HepG2 (cell line): ENCODE measurements around the gene AHSP.
A peak's percentile ranks its signal among the peaks of the same experiment; 100 is the strongest.

Source experiments
- BRD4 ChIP-seq: sonication (generic); formaldehyde crosslinking; IDR thresholded peaks from 2 replicates; pipeline ENCODE4 v1.4.0; 2020; ENCODE audit warnings: missing genetic modification reagents
- ZNF326 ChIP-seq: sonication (generic); formaldehyde crosslinking; IDR thresholded peaks from 2 replicates; pipeline ENCODE4 v1.4.0; 2020; ENCODE audit warnings: missing genetic modification reagents, borderline replicate concordance
- ZSCAN25 ChIP-seq: sonication (generic); formaldehyde crosslinking; IDR thresholded peaks from 2 replicates; pipeline ENCODE4 v1.8.0; 2022; ENCODE audit warnings: mild to moderate bottlenecking, missing genetic modification reagents
- TF ChIP-seq, protein P1 (sequence below): sonication (generic); formaldehyde crosslinking; IDR thresholded peaks from 2 replicates; pipeline ENCODE4 v1.5.0; 2020; ENCODE audit warnings: mild to moderate bottlenecking, missing genetic modification reagents, moderate library complexity
- TF ChIP-seq, protein P2 (sequence below): sonication (generic); formaldehyde crosslinking; IDR thresholded peaks from 2 replicates; pipeline ENCODE4 v1.8.1; 2023; ENCODE audit warnings: missing genetic modification reagents, inconsistent platforms, borderline replicate concordance

DNA sequence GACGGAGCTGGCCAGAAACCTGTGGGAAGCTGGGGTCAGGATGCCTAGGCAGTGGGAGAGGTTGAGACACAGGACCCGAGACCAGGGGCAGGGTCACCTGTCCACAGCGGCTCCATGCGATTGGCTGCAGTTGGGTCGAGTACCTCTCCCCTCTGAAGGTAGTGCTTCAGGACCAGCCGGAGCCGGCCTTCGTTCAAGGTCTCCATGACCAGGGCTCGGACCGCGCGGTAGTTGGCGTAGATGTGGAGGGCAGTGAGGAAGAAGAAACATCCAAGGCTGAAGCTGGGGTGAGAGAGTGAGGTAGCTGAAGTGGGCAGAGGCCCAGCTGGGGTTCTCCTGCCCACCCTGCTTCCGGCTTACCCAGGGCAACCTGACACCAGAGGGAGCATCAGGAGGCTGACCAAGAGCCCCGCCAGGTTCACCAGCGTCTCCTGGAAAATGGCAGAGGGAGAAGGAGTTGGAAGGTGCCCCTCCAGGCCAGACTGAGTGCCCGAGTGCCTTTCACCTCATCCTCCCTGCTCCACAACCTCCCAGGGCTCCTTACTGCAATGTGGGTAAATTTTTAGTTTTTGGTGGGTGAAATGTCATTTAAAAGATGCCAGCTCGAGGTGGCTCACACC, 34.1 kb upstream of the AHSP start:
- no peak for TF ChIP-seq ZNF326 (CRISPR knock-in tag)
- TF ChIP-seq BRD4 (CRISPR knock-in tag) = 0 out of 2 replicates have a peak, but pooled peaks have one; percentile 33
- TF ChIP-seq, protein P1, sequence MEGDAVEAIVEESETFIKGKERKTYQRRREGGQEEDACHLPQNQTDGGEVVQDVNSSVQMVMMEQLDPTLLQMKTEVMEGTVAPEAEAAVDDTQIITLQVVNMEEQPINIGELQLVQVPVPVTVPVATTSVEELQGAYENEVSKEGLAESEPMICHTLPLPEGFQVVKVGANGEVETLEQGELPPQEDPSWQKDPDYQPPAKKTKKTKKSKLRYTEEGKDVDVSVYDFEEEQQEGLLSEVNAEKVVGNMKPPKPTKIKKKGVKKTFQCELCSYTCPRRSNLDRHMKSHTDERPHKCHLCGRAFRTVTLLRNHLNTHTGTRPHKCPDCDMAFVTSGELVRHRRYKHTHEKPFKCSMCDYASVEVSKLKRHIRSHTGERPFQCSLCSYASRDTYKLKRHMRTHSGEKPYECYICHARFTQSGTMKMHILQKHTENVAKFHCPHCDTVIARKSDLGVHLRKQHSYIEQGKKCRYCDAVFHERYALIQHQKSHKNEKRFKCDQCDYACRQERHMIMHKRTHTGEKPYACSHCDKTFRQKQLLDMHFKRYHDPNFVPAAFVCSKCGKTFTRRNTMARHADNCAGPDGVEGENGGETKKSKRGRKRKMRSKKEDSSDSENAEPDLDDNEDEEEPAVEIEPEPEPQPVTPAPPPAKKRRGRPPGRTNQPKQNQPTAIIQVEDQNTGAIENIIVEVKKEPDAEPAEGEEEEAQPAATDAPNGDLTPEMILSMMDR (CRISPR knock-in tag) = no peak
- TF ChIP-seq, protein P2, sequence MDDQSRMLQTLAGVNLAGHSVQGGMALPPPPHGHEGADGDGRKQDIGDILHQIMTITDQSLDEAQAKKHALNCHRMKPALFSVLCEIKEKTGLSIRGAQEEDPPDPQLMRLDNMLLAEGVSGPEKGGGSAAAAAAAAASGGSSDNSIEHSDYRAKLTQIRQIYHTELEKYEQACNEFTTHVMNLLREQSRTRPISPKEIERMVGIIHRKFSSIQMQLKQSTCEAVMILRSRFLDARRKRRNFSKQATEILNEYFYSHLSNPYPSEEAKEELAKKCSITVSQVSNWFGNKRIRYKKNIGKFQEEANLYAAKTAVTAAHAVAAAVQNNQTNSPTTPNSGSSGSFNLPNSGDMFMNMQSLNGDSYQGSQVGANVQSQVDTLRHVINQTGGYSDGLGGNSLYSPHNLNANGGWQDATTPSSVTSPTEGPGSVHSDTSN = no peak
- no peak for TF ChIP-seq ZSCAN25 (CRISPR knock-in tag)
